K562 (cell line): ENCODE measurements around the gene DSC2.

Source experiments
- ARID2 ChIP-seq: fragments of 450-650 bp; IDR thresholded peaks from 2 replicates; pipeline ENCODE4 v1.6.1; 2017; ENCODE audit warnings: antibody characterized with exemption, mild to moderate bottlenecking
- CBX8 ChIP-seq: fragments of 200-600 bp; sonication (generic); IDR thresholded peaks from 2 replicates; pipeline ENCODE4 v1.6.1; 2012; ENCODE audit warnings: borderline replicate concordance, mixed run types, low read depth, mild to moderate bottlenecking, moderate library complexity, mixed read lengths, low read length, control low read depth, inconsistent platforms; ENCODE audit not compliant: poor library complexity, severe bottlenecking; ENCODE audit errors: extremely low read depth
- E2F1 ChIP-seq: sonication (generic); formaldehyde crosslinking; IDR thresholded peaks from 2 replicates; pipeline ENCODE4 v1.8.1; 2023; ENCODE audit warnings: mild to moderate bottlenecking, missing genetic modification reagents, moderate library complexity
- NFIC ChIP-seq: fragments of 450-650 bp; IDR thresholded peaks from 2 replicates; pipeline ENCODE4 v1.6.1; 2017; ENCODE audit warnings: mild to moderate bottlenecking, inconsistent platforms
- POLR2A ChIP-seq: fragments of 450-650 bp; conservative IDR thresholded peaks from 2 replicates; pipeline ENCODE4 v1.6.1; 2016
- POLR2AphosphoS5 ChIP-seq: IDR thresholded peaks from 2 replicates; pipeline ENCODE4 v1.6.1; 2011; ENCODE audit warnings: mild to moderate bottlenecking, low read depth, low read length, moderate library complexity; ENCODE audit not compliant: control insufficient read depth, insufficient read depth
- USF1 ChIP-seq: sonication (generic); formaldehyde crosslinking; IDR thresholded peaks from 2 replicates; pipeline ENCODE4 v1.9.0; 2022; ENCODE audit warnings: mild to moderate bottlenecking, missing genetic modification reagents
- ZC3H4 ChIP-seq: sonication (generic); formaldehyde crosslinking; IDR thresholded peaks from 2 replicates; pipeline ENCODE4 v1.9.0; 2021; ENCODE audit warnings: missing genetic modification reagents, borderline replicate concordance
- TF ChIP-seq, protein P1 (sequence below), 3 experiments: IDR thresholded peaks in 2 of 3; conservative IDR thresholded peaks in 1 of 3; 2 replicates each; pipeline ENCODE4 v1.5.1; 2011 to 2012; ENCODE audit warnings: low read length in 3 of 3, mild to moderate bottlenecking in 3 of 3, control low read depth in 2 of 3, improper control_type of control experiment in 1 of 3, inconsistent platforms in 1 of 3, low read depth in 1 of 3, mixed read lengths in 1 of 3, moderate library complexity in 1 of 3; ENCODE audit not compliant: insufficient read depth in 2 of 3

GRCh38 chr18:31072175-31072574 is 30.0 kb downstream of the DSC2 start:
- TF ChIP-seq, protein P1, sequence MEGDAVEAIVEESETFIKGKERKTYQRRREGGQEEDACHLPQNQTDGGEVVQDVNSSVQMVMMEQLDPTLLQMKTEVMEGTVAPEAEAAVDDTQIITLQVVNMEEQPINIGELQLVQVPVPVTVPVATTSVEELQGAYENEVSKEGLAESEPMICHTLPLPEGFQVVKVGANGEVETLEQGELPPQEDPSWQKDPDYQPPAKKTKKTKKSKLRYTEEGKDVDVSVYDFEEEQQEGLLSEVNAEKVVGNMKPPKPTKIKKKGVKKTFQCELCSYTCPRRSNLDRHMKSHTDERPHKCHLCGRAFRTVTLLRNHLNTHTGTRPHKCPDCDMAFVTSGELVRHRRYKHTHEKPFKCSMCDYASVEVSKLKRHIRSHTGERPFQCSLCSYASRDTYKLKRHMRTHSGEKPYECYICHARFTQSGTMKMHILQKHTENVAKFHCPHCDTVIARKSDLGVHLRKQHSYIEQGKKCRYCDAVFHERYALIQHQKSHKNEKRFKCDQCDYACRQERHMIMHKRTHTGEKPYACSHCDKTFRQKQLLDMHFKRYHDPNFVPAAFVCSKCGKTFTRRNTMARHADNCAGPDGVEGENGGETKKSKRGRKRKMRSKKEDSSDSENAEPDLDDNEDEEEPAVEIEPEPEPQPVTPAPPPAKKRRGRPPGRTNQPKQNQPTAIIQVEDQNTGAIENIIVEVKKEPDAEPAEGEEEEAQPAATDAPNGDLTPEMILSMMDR (IDR thresholded peaks at IDR 0.05 in 2 of 3, conservative IDR thresholded peaks at IDR 0.05 in 1 of 3; ENCODE audit: insufficient read depth in 2 of 3, low read depth in 1 of 3, low read length in 3 of 3): no peak
- TF ChIP-seq E2F1 (CRISPR knock-in tag) (no peak), POLR2AphosphoS5 (no peak), CBX8 (no peak), NFIC (no peak), ZC3H4 (CRISPR knock-in tag) (no peak), USF1 (CRISPR knock-in tag) (no peak), ARID2 (no peak), POLR2A (no peak)
